ENCODE measurements around the gene RIPOR2.
A peak's percentile ranks its signal among the peaks of the same experiment; 100 is the strongest.

RIPOR2 gene

GRCh38 chr6:24848461-24848860 is 87.3 kb downstream of the RIPOR2 start:
- DNase-seq (ENCODE audit: low read depth, low spot score), result no peak

- no peak for DNase-seq (ENCODE audit: low read depth, low spot score)
Measured at GRCh38 chr6:24847402-24847801, 88.4 kb downstream of the RIPOR2 start.

DNA sequence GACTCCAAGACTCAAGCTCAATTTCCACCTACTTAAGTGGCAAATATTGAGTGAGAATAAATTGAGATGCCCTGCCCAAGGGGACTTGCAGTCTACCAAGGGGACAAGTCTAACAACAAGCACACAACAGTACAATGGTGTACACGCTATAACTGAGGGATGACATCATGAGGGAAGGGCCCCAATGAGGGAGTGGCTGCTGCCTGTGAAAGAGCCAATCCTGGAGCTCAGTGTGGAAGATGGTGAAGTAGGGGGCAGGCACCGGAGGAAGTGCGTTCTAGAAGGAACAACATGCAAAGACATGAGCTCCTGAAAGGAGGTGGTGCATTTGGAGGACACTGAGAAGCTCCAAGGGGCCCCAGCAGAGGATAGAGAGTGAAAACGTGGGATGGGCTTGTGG is 90.2 kb downstream of the RIPOR2 start:
- no peak for DNase-seq (ENCODE audit: low read depth, low spot score)

- no peak for DNase-seq (ENCODE audit: low read depth, low spot score)
Measured at GRCh38 chr6:24844903-24845302, 90.9 kb downstream of the RIPOR2 start.

DNA sequence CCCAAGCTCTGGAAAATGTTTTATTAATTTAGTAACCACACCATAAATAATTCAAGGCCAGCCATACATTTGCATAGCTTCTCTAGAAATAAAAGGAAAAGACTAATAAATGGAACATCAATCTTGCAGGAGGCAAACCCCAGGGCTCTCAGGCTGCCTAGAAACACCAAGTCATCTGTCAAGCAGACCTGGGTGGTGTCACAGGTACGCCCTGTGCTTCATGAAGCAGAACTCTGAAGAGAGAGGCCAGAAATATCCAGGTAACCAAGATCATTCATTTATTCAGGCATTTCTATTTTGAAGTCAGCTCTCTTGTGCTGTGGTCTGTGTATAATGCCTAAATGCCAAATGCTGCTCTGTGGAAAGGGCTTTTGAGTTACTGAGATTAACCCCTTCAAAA is 91.7 kb downstream of the RIPOR2 start:
- DNase-seq (ENCODE audit: low read depth, low spot score), result no peak

DNA sequence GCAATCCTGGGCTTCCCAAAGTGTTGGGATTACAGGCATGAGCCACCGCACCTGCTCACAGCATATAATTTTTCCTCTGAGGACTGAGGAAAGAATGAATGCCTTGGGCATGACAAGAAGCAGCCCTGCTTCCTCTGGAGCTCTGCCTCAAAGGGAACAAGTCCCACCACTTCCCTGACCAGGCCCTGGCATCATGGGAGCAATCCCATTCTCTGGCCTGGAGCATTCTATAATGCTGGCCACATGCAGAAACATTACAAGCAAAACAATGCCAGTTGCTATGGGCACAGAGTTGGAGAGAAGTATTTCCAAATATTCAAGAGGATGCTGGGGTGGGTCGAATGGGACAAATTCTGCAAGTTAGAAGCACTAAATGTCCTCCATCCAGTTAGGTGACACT is 95.6 kb downstream of the RIPOR2 start:
- DNase-seq (ENCODE audit: low read depth, low spot score), result no peak

DNA sequence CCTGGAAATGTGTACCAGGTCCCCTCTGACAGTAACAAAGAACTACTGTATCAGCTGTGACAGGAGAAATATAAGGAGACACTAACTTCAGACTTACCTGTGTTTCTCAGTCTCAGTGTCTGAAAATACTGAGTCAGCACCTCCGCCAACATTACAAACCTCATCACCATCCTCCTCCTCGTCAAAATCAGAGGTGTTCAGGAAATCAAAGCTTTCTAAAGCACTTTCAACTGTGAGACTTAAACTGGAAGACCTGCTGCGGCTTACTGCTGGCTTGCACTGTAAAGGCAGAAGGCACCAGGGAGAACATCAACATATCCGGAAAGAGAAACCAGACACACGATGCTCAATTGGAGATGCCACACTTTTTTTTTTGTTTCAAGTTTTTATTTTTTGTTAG is 96.8 kb downstream of the RIPOR2 start:
- DNase-seq (ENCODE audit: low read depth, low spot score), result no peak

DNA sequence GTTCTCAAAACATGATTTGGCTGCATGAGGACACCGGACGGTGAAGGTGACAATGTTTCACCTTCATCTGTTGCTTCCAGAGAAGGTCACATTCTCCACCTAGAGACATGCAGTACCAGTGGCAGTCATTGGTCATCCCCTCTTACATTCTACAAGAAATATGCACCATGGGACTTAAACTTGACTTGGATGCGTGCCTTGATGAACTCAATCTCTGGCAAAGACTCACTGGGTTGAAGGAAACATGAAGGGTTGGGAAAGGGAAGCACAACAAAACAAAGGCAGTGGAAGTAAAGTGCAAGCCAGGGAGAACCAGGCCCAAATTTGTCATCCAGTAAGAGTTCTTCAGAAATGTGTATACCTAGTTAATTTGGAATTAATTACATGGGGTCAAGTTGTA is 97.7 kb downstream of the RIPOR2 start:
- DNase-seq (ENCODE audit: low read depth, low spot score), result peak; percentile 45

GRCh38 chr6:24836109-24836508 is 99.7 kb downstream of the RIPOR2 start:
- DNase-seq (ENCODE audit: low read depth, low spot score), result peak; percentile 87

DNA sequence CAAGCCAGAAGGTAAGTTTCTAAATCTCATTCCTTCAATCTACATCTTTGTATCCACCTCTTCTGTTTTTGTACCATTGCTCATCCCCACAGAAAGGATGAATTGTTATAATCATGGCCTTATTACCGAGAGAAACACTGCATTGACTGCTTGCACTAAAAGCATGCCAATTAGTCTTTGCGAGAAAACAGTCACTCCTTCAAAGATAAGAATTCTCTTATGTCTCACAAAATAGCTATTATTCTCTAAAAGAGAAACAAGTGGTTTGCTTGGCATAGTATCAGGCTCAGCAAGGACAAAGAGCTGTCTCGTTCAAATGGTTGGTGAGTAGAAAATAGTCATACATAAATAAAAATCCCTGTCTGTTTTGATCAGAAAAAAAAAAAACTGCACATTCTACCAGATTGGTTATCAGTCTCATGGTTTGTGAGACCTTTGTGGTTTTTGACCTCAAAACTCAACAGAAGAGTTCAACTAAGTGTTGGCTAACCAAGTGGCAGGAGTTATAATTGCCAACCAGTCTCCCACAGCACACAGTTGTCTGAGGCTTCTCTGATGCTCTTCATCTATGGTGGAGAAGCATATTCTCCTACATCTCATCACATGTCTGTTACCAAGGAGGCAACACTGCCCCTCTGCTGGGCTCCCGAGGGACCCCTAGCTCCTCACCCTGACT is 101.9 kb downstream of the RIPOR2 start:
- DNase-seq (ENCODE audit: low read depth, low spot score), result peak; percentile 21

DNA sequence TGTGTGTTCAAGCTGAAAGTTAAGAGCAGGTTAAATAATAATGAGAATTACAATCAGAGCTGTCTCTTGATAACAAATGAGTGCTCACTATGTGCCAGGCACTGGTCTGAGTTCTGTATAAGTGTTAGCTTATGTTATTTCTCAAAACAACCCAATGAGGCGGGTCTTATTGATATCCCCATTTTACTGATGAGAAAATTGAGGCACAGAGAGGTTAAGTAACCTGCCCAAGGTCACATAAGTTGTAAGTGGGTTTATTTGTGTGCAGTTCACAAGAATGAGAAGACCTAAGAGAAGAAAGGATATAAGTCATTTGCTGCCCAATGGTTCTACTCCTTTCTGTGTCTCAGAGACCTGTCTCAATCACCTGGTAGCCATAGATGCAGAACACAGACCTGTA is 103.0 kb downstream of the RIPOR2 start:
- DNase-seq (ENCODE audit: low read depth, low spot score), result no peak

DNA sequence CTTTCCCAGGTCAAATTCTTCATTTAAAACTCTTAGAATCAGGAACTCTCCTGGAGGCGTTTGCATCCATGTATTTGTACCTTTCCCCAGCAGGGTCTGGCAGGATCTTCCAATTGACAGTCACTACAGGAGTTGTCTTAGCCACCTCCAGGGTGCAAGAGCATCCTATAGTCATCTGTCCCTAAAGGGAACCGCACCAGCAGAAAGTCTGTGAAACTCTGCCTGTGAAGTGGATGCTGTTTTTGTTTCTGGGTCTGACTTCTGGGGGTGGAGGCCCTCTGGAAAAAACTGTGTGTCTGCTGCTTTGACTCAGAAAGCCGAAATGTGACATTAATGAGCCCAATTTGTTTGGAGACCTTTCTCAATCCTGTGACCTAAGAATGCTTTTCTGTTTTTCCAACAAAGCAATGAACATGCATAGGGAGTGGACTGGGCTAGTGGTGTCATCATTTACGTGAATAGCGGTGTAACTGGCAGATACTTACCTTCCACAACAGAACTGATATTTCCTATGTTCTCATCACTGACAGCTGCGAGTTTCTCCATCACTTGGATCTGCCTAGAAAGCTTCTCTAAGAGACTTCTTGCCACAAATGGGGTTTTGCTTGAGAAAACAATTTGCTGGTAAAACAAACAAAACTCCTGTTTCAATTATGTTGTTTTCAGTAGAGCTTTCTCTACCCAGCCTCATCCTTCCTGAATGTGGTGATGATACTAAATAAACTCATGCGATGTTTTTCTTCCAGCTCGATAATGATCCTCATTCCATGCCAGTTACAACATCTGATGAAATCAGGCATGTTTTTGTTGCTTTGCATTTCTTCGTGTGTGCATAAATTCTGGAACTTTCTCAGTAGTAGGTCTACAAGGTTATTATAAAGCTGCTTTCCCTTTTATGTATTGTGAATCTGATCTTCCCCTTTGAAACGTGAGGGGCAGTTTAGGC is 103.7 kb downstream of the RIPOR2 start:
- DNase-seq (ENCODE audit: low read depth, low spot score), result peak; percentile 48

DNA sequence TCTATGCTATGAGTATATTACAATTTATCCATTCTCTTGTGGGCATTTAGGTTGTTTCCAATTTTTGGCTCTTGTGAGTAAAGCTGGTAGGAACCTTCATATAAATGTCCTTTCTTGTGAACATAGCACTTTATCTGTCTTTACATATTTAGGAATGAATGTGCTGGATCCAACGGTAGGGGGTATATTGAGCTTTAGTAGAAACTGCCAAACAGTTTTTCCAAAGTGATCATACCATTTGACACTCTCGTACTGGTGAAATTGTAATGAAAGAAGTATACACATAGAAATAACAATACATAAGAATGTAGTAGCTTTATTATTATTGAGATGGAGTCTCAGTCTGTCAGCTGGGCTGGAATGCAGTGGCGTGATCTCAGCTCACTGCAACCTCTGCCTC is 106.1 kb downstream of the RIPOR2 start:
- no peak for DNase-seq (ENCODE audit: low read depth, low spot score)

DNA sequence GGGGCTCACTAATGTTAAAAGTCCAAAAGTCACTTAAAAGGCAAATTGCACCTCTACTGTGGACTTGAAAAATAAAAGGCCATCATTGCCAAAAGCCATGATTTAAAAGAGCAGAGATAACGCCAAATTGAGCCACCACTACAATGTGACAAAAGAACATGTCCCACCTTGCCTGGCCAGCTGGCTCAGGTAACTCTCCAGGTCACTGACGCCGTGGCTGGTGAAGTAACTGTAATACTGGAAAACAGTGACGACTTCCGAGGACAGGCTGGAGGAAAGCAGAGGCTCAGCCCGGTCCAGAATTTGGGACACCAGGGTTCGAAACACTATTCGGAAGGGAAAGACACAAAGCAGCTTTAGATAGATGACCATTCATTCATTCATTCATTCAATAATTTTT is 107.8 kb downstream of the RIPOR2 start:
- DNase-seq (ENCODE audit: low read depth, low spot score), result no peak

GRCh38 chr6:24827162-24827561 is 108.6 kb downstream of the RIPOR2 start:
- no peak for DNase-seq (ENCODE audit: low read depth, low spot score)

DNA sequence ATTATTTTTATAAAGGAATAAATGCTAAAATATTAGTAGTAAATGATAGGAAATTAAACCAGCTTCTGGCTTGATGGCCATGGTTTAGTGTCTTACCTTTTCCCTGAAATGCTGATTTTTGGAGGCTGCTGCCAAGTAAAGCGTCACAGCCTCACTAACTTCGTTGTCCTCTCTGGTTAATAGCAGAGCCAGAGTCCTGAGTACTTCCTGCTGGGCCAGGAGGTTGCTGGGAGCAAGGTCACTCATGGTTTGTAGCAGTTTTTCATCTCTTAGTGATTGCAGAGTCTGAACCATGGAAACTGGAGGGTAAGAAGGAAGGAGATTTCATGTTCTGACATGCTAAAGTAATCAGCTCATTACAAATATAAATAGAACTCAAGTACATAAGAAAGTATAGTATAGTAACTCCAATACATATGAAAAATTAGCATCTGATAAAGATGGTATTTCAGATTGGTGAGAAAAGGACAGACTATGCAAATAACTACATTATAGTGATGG is 110.6 kb downstream of the RIPOR2 start:
- no peak for DNase-seq (ENCODE audit: low read depth, low spot score)

GRCh38 chr6:24824142-24824938 is 111.4 kb downstream of the RIPOR2 start:
- no peak for DNase-seq (ENCODE audit: low read depth, low spot score)

- no peak for DNase-seq (ENCODE audit: low read depth, low spot score)
Measured at GRCh38 chr6:24823185-24823584, 112.6 kb downstream of the RIPOR2 start.

GRCh38 chr6:24822696-24823095 is 113.1 kb downstream of the RIPOR2 start:
- DNase-seq (ENCODE audit: low read depth, low spot score), result peak; percentile 55

DNA sequence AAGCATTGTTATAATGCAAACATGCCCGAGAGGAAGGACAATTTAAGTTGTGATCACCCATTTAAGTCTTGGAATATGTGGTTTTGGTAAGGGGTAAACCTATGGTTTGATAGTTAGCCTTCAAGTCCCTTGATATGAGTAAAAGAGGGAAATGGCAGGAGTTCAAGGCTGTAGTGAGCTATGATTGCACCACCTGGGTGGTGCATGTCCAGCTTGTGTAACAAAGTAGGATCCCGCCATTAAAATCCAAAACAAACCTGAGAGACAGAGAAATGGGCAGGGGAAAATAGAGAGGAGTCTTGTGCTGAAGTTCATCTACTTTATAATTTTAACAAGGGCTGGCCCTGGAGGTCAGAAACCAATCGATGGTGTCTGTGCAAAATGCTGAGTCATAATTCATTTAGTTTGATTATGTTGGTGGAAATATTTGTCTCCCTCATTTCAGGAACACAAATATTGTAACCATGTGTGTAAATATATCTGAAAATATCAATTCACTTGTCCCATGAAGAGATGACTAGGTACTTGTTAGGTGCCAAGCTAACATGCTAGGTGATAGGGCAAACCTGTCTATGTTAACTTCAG is 113.8 kb downstream of the RIPOR2 start:
- DNase-seq (ENCODE audit: low read depth, low spot score), result no peak

GRCh38 chr6:24818346-24818745 is 117.4 kb downstream of the RIPOR2 start:
- no peak for DNase-seq (ENCODE audit: low read depth, low spot score)

DNA sequence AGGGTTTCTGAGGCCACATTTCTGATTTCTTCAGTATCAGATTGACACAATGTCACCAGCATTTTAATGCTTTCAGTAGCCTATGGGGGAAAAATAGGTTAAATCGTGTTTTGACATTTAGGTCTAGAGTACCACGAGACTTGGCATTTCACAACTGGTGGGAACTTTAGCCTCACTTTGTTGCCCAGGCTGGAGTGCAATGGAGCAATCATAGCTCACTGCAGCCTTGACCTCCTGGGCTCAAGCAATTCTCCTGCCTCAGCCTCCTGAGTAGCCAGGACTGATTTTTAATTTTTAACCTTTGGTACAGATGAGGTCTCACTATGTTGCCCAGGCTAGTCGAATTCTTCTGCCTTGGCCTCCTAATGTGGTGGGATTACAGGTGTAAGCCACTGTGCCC is 126.0 kb downstream of the RIPOR2 start:
- no peak for DNase-seq (ENCODE audit: low read depth, low spot score)
